GM12864 (cell line): Measurements from ENCODE around the gene TGM2.

Experiments
- DNase-seq: peaks from one replicate; pipeline ENCODE4 v3.0.0-alpha.2; 2011; ENCODE audit warnings: low read depth
- H3K4me3 ChIP-seq: 2 replicates; pipeline ENCODE4 v1.5.1; 2011; ENCODE audit warnings: mild to moderate bottlenecking, low read depth, low read length, control low read depth
- CTCF ChIP-seq: IDR thresholded peaks from 2 replicates; pipeline ENCODE4 v1.5.1; 2011; ENCODE audit warnings: low read depth, mild to moderate bottlenecking, moderate library complexity, low read length, control low read depth, inconsistent platforms; ENCODE audit errors: missing control alignments

The TGM2 gene

GRCh38 chr20:38098952-38099351 lies 66.1 kb downstream of the TGM2 start:
- no peak overlapping the region for H3K4me3 ChIP-seq
- no peak for DNase-seq
- no peak for TF ChIP-seq CTCF

GRCh38 chr20:38095017-38095686 lies 69.9 kb downstream of the TGM2 start:
- no peak overlapping the region for H3K4me3 ChIP-seq
- no peak for DNase-seq
- TF ChIP-seq CTCF = no peak

- TF ChIP-seq CTCF = no peak
- no peak overlapping the region for H3K4me3 ChIP-seq
- peak; percentile 89 for DNase-seq
Measured at GRCh38 chr20:38094373-38094891, 70.6 kb downstream of the TGM2 start.

GRCh38 chr20:38093641-38094077 lies 71.4 kb downstream of the TGM2 start:
- no peak for DNase-seq
- H3K4me3 ChIP-seq = no peak overlapping the region
- no peak for TF ChIP-seq CTCF

GRCh38 chr20:38092915-38093314 lies 72.2 kb downstream of the TGM2 start:
- no peak for TF ChIP-seq CTCF
- no peak overlapping the region for H3K4me3 ChIP-seq
- DNase-seq = no peak

- TF ChIP-seq CTCF = no peak
- no peak for DNase-seq
Measured at GRCh38 chr20:38092260-38092857, 72.7 kb downstream of the TGM2 start.

More at GRCh38 chr20:38092260-38092857, 72.7 kb downstream of the TGM2 start:
- H3K4me3 ChIP-seq = no peak overlapping the region
